DND-41 (cell line): ENCODE measurements around the gene NCCRP1.

Experiments
- CTCF ChIP-seq: IDR thresholded peaks from 2 replicates; pipeline ENCODE4 v1.5.1; 2012; ENCODE audit warnings: borderline replicate concordance, low read length, moderate library complexity, mild to moderate bottlenecking; ENCODE audit not compliant: poor library complexity, severe bottlenecking; ENCODE audit errors: extremely low read depth
- EZH2 ChIP-seq: IDR thresholded peaks from 3 replicates; pipeline ENCODE4 v1.6.1; 2012; ENCODE audit warnings: borderline replicate concordance, low read depth, mild to moderate bottlenecking, moderate library complexity, low read length, inconsistent platforms; ENCODE audit not compliant: severe bottlenecking

- TF ChIP-seq CTCF (no peak), EZH2 (no peak)
These were observed 4.0 kb downstream of the NCCRP1 start for GRCh38 chr19:39200803-39201115.
